Neural crest cell (in vitro differentiated cells): ENCODE measurements around the gene DYNC1I1. TPM values are rescaled to one million over a fixed set of nuclear protein-coding genes. Genes with fewer than 3 reads are reported as not detected.
"Not testable (repeated sequence)": the region's sequence is repeated elsewhere in the genome, so short reads cannot be mapped to it uniquely, and the experiment has no call there.

Experiments used
- DNase-seq: peaks from one replicate; pipeline ENCODE4 v3.0.0; 2021; ENCODE audit warnings: low read depth, mixed read lengths, low spot score
- H3K27ac Mint-ChIP-seq: one replicate; pipeline ENCODE4 v1.8.0; 2021; ENCODE audit warnings: mild to moderate bottlenecking, mixed read lengths; ENCODE audit not compliant: unreplicated experiment
- H3K27me3 Mint-ChIP-seq: 2 replicates; pipeline ENCODE4 v1.8.0; 2021; ENCODE audit warnings: low read depth, mild to moderate bottlenecking, mixed read lengths
- H3K36me3 Mint-ChIP-seq: 2 replicates; pipeline ENCODE4 v1.8.0; 2021; ENCODE audit warnings: low read depth, mild to moderate bottlenecking, mixed read lengths
- H3K4me1 Mint-ChIP-seq: 2 replicates; pipeline ENCODE4 v1.8.0; 2021; ENCODE audit warnings: mixed read lengths
- H3K4me3 Mint-ChIP-seq: one replicate; pipeline ENCODE4 v1.8.0; 2021; ENCODE audit warnings: mild to moderate bottlenecking, mixed read lengths
- H3K9me3 Mint-ChIP-seq: 2 replicates; pipeline ENCODE4 v1.8.0; 2021; ENCODE audit warnings: mixed read lengths
- total RNA-seq: library from RNA; stranded (reverse); gene quantifications from 2 replicates; pipeline ENCODE4 v1.2.1, GENCODE V29; 2021
- TF ChIP-seq, protein P1 (sequence below): fragments of 200-600 bp; sonication (generic); conservative IDR thresholded peaks from 2 replicates; pipeline ENCODE4 v1.5.0; 2021; ENCODE audit warnings: antibody characterized with exemption, mild to moderate bottlenecking

The DYNC1I1 gene
- total RNA-seq, 1 donor from 2014 or later: 0.79 TPM

DNA sequence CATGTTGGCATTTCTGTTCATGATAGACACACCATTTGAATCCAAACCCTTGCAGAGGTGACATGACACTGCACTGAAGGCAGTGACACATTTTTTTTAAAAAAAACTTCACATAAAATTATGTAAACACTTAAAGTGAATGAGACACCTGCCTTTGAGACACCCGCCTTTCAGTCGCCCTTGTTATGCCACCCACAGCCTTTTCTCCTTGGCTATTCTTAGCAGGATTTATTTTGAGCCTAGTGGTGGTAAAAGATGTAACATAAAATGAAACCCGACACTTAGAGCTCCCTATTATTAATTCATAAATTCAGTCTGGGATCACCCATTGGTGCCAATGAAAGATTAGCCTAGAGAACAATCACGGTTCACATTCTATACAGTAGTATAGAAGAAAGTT, 161.3 kb downstream of the DYNC1I1 start:
- H3K9me3 Mint-ChIP-seq: no peaks in the 10 kb centered on the region
- H3K27ac Mint-ChIP-seq: no peak overlapping the region
- TF ChIP-seq, protein P1, sequence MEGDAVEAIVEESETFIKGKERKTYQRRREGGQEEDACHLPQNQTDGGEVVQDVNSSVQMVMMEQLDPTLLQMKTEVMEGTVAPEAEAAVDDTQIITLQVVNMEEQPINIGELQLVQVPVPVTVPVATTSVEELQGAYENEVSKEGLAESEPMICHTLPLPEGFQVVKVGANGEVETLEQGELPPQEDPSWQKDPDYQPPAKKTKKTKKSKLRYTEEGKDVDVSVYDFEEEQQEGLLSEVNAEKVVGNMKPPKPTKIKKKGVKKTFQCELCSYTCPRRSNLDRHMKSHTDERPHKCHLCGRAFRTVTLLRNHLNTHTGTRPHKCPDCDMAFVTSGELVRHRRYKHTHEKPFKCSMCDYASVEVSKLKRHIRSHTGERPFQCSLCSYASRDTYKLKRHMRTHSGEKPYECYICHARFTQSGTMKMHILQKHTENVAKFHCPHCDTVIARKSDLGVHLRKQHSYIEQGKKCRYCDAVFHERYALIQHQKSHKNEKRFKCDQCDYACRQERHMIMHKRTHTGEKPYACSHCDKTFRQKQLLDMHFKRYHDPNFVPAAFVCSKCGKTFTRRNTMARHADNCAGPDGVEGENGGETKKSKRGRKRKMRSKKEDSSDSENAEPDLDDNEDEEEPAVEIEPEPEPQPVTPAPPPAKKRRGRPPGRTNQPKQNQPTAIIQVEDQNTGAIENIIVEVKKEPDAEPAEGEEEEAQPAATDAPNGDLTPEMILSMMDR: no peak
- no peaks in the 10 kb centered on the region for H3K4me1 Mint-ChIP-seq
- no peak overlapping the region for H3K4me3 Mint-ChIP-seq
- DNase-seq: no peak
- no peaks in the 10 kb centered on the region for H3K36me3 Mint-ChIP-seq
- peaks cover 36% of the 10 kb centered on the region for H3K27me3 Mint-ChIP-seq

DNA sequence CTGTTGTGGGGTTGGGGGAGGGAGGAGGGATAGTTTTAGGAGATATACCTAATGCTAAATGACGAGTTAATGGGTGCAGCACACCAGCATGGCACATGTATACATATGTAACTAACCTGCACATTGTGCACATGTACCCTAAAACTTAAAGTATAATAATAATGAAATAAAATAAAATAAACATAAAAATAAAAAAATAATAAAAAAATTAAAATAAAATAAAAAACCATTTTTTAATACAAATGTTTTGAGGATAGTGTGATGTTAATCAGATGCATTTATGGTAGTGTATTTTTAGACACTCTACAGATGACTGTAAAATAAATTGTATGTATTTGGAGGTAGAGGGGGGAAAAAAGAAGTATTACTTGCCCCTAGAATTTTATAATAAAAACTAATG, 172.5 kb downstream of the DYNC1I1 start:
- H3K4me1 Mint-ChIP-seq, DNase-seq, H3K36me3 Mint-ChIP-seq, H3K27ac Mint-ChIP-seq, H3K4me3 Mint-ChIP-seq, H3K9me3 Mint-ChIP-seq: not testable (repeated sequence)
- H3K27me3 Mint-ChIP-seq: peaks cover 13% of the 10 kb centered on the region

DNA sequence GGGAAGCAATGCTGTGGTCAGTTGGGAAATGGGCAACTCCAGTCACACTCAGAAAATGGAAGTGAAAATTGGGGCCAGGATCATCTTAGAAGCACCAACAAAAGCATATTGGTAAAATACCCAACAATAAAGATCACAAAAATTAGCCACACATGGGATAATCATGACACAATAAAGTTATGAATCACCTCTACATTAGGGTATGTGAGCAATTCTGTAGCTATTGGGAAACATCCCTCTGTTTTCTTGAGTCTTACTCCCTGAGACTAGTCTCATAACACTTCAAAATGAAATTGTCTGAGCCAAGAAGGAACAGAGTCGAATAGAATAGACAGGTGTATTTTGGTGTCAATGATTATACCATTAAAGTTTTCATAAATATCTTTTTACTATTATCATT, 178.3 kb downstream of the DYNC1I1 start:
- no peaks in the 10 kb centered on the region for H3K4me1 Mint-ChIP-seq
- H3K4me3 Mint-ChIP-seq: no peak overlapping the region
- H3K27ac Mint-ChIP-seq: no peak overlapping the region
- H3K9me3 Mint-ChIP-seq: no peaks in the 10 kb centered on the region
- H3K27me3 Mint-ChIP-seq: peaks cover 33% of the 10 kb centered on the region
- no peak for DNase-seq
- no peaks in the 10 kb centered on the region for H3K36me3 Mint-ChIP-seq
- TF ChIP-seq, protein P1: no peak

DNA sequence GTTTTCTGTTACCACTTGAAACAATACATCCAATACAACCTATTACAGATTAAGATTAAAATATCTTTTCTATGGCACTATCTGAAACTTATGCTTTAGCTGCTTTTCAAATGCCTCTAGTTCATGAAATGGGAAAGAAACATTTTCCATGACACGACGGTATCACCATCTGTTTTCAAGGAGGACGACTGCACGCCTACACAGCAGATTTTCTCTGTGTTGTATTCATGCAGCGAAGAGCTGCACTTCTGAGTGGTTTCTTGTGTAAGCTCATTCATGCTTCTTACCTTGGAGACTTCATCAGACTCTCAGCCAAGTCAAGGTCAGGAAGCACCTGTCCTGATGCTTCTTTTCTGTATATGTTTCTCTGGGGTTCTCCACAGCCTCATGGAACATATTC, 179.2 kb downstream of the DYNC1I1 start:
- H3K27me3 Mint-ChIP-seq: peaks cover 31% of the 10 kb centered on the region
- no peaks in the 10 kb centered on the region for H3K4me1 Mint-ChIP-seq
- DNase-seq: no peak
- no peaks in the 10 kb centered on the region for H3K36me3 Mint-ChIP-seq
- H3K27ac Mint-ChIP-seq: no peak overlapping the region
- no peak overlapping the region for H3K4me3 Mint-ChIP-seq
- TF ChIP-seq, protein P1: no peak
- H3K9me3 Mint-ChIP-seq: no peaks in the 10 kb centered on the region

DNA sequence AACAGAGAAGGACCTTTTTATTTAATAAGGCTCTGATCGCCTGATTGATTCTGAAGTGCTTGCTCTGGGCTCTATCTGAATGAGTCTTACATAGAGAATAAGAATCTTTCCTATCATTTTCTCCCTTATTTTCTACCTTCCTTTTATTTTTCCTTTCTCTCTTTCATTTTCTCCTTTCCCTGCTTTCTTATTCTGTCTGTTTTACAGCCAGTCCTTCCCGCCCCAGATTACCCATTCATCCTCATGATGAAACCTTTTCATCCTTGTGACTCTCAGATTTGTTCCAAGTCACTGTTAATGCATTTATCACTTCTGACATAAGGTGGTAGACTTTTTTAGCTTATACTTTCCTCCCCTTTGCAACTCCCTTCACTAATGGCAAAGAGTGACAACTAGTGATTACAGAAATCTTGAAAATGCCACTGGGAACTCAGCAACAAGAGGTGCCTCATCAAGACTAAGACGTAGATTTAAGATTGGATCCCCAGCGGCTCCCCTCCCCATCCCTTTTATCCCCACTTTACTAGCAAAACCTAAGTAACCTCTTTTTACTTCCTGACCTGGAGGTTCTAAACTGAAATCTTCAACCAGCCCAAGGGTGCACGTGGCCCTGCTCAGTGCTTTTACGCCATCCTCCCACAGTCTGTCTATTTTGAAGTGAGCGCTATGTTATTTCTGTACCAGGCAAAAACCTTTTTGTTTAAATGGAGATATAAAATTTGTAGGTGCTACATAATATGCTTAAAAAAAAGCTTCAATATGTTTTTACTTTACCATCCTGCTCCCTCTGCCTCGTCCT, 179.8 kb downstream of the DYNC1I1 start:
- no peak for DNase-seq
- no peak overlapping the region for H3K27ac Mint-ChIP-seq
- H3K36me3 Mint-ChIP-seq: no peaks in the 10 kb centered on the region
- no peak overlapping the region for H3K4me3 Mint-ChIP-seq
- H3K27me3 Mint-ChIP-seq: peaks cover 29% of the 10 kb centered on the region
- H3K4me1 Mint-ChIP-seq: no peaks in the 10 kb centered on the region
- H3K9me3 Mint-ChIP-seq: no peaks in the 10 kb centered on the region
- TF ChIP-seq, protein P1: no peak

DNA sequence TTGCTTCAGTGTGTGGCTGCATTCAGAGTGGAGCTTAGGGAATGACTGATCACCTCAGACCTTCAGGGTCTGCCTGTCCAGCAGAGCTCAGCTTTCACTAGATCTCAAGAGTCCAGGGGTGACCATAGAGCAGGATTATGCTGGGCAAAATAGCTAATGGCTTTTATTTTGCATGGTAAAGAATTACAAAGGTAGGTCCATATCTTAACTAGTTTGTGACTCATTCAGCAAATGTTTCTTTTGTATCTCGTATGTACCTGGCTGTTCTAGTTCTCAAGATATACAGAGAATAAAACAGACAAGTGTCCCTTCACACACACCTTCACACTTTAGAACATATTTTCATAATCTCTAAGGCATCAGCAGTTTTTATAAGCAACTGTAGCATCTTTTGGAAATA, 180.5 kb downstream of the DYNC1I1 start:
- H3K27ac Mint-ChIP-seq: no peak overlapping the region
- no peak overlapping the region for H3K4me3 Mint-ChIP-seq
- no peaks in the 10 kb centered on the region for H3K4me1 Mint-ChIP-seq
- no peaks in the 10 kb centered on the region for H3K9me3 Mint-ChIP-seq
- peaks cover 33% of the 10 kb centered on the region for H3K27me3 Mint-ChIP-seq
- TF ChIP-seq, protein P1: no peak
- H3K36me3 Mint-ChIP-seq: no peaks in the 10 kb centered on the region
- no peak for DNase-seq
